GM19099 (cell line): ENCODE results near the gene NRL.

ENCODE experiments used
- POLR2A ChIP-seq: IDR thresholded peaks from 3 replicates; pipeline ENCODE4 v1.6.1; 2011; ENCODE audit warnings: low read depth; ENCODE audit not compliant: insufficient read length; ENCODE audit errors: extremely low read depth

Gene NRL

DNA sequence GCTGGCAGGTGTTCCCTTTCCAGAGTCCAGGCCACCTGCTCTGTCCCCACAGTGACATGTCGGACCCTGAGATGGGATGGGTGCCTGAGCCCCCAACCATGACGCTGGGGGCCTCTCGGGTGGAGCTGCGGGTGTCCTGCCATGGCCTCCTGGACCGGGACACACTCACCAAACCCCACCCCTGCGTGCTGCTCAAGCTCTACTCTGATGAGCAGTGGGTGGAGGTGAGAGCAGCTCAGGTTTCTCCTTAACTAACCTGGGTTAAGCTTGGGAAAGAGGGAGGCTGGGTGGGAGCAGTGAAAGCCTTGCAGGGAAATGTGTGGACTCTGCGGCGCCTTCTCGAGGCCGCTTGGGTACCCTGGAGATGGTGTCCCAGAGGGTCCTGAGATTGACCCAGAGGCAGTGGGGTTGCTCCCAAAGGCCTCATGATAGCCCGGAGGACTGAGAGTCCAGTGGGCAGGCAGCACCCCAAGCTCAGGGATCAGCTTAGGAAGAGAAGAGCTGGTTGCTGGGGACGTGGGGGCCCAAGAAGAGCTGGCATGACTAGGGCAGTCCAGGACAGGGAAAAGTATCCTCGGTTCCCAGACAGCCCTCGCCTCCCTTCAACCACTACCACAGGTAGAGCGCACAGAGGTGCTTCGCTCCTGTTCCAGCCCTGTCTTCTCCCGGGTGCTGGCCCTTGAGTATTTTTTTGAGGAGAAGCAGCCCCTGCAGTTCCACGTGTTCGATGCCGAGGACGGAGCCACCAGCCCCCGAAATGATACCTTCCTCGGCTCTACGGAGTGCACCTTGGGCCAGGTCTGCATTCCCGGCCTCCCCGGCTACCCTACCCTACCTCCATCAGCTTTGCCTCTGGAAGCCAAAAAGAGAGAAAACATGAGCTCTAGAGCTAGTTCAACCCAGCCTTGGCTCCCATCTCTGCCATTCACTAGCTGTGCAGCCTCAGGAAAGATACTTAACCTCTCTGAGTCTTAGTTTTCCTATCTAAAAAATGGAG lies 41.6 kb downstream of the NRL start:
- TF ChIP-seq POLR2A: no peak

DNA sequence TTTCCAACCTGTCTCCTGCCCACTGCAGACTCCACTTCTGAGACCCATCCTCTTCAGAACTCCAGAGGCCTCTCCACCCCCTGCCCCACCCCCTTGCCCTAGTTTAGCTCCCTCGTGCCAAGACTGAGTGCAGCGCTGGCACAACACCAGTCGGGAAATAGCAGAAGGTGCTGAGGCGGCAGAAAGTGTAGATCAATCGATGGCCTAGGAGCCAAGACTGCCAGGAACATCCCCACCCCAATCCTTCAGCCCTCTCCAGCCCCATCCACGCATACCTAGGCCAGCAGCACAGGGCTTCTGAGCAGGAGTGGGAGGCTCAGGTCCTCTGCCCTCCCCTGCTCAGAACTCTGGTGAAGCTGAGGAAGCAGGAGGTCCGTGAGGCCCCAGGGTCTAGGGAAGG lies 42.3 kb downstream of the NRL start:
- no peak for TF ChIP-seq POLR2A

DNA sequence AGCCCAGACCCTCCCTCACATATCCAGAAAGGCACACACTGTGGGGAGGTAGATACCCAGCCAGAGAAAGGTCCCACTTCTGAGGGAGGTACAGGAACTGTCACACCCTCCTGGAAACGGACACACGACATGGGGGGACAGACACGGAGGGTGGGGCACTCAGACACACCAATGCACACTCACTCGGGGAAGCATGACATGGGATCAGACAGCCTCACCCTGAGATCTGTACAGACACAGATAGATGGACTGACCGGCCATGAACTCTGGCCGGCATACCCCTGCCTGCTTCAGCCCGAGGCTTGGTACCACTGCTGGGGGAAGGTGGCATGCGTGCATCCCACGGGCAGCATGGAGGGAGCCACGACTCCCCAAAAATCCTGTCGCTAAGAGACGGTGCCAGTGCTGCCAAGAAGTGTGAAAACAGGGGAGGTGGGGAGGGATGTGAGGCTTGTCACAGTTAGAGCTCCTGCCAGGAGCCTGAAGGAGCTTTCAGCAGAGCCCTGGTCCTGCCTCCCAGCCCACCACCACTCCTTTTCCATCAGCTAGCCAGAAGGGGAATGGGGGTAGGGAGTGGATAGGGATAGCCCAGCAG lies 42.8 kb downstream of the NRL start:
- no peak for TF ChIP-seq POLR2A

GRCh38 chr14:24071144-24071697 lies 43.5 kb downstream of the NRL start, which contains the start of gene CPNE6:
Gene CPNE6, plus strand, starts transcription at chr14:24071562. Its CDS starts 1,375 bp downstream, at chr14:24072937.
- no peak for TF ChIP-seq POLR2A

- no peak for TF ChIP-seq POLR2A
Measured at GRCh38 chr14:24070285-24071143, 44.2 kb downstream of the NRL start.

GRCh38 chr14:24069411-24069735 lies 45.4 kb downstream of the NRL start:
- no peak for TF ChIP-seq POLR2A

DNA sequence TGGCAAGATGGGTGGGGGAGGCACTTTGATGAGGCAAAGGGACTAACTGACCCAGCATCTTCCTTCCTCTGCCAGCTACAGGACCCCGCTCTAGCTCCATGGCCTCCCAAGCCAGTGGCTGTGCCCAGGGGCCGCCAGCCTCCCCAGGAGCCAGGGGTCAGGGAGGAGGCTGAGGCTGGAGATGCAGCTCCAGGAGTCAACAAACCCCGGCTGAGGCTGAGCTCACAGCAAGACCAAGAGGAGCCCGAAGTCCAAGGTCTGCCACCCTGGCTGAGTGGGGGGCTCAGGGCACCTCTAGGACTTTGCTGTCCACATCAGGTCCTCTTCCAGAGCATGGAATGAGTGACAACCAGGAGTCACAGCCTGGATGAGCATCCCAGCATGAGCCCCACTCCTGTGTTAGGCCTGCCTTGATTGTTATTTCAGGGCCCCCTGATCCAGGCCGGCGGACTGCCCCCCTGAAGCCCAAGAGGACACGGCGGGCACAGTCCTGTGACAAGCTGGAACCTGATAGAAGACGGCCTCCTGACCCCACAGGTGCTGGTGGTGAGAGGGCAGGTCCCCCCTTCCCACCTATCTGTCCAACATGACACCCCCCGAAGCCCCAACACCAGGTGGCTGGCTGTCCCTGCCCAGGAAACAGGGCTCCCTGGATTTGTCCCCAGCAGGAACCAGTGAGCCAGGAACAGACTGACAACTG lies 45.9 kb downstream of the NRL start:
- TF ChIP-seq POLR2A: no peak

- TF ChIP-seq POLR2A: no peak
Measured at GRCh38 chr14:24067133-24068082, 47.3 kb downstream of the NRL start.

- TF ChIP-seq POLR2A: no peak
Measured at GRCh38 chr14:24066496-24067132, 48.1 kb downstream of the NRL start.

GRCh38 chr14:24065408-24065807 lies 49.3 kb downstream of the NRL start:
- TF ChIP-seq POLR2A: no peak

GRCh38 chr14:24064856-24065255 lies 49.9 kb downstream of the NRL start:
- TF ChIP-seq POLR2A: no peak

DNA sequence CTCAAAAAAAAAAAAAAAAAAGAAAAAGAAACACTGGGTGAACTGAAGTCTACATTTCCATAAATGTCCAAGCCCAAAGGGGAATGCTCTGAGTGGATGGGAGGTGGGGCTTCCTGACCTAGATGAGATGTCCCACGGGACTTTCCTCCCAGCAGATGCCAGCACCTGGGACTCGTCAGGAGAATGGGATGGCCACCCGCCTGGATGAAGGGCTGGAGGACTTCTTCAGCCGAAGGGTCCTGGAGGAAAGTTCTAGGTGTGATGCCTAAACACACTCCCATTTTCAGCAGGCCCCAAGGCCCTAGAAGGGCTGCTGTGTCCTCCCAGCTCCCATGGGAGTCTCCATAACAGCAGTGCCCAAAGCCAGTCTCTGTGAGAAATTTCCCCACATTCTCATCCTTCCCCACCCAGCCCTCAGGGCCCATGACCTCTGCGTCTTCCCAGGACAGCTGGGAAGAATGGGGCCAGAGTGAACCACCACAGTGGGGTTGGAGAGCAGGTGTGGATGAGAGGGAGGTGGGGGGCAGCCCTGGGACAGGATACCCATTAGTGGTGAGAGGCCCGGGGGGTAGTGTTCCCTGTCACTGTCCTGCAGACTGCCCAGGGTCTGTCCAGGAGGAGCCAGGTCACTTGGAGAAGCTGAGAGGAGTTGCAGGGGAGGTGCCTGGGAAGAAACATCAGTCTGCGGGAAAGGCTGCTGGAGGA lies 50.5 kb downstream of the NRL start:
- TF ChIP-seq POLR2A: no peak
